CD4-positive, alpha-beta T cell treated with Interleukin-12 subunit alpha and Interleukin-12 subunit beta, for 1 hour (primary cell): Measurements from ENCODE around the gene SYCP2.

Experiments
- DNase-seq: peaks from one replicate; pipeline ENCODE4 v3.0.0-alpha.2; 2020

Gene SYCP2

DNA sequence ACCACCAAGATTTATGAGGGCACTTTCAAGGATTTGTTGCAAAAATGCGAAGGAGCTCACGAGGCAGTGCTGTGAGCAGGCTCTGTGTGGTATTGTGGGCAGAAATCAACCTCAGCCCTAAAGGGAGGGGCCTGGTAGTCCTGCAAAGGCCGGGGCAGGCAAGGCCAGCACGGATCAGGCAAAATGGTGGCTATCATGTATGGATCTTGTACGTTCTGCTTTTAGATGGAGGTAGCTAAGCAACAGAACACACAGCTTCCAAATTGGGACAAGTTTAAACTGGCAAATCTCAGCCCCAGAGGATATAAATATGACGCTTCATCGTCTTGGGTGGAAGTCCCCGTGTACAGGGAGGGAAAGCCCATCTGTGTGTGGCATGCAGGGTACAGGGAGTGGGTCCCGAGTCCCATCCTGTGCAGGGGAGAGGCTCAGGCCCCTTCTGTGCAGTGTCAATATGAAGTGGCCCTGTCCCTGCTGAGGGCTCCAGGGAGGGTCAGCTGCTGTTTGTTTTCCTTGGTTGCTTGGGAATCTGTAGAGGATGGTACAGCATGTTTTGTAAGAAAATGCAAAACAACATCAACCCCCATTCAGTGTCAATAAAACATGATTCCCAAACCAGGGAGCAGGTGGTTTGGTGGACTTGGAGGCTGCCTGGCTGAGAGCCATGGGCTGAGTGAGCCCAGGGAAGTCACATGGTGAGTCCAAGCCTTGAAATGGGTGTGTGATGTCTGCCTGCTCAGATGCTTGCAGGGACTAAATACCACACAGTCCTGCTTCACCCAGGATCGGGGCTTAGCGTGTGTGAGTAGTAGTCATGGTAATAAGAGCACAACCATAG lies 113.0 kb downstream of the SYCP2 start:
- no peak for DNase-seq

- DNase-seq = no peak
These were observed 113.8 kb downstream of the SYCP2 start for GRCh38 chr20:59819496-59820203.

- no peak for DNase-seq
These were observed 114.5 kb downstream of the SYCP2 start for GRCh38 chr20:59818911-59819310.

DNA sequence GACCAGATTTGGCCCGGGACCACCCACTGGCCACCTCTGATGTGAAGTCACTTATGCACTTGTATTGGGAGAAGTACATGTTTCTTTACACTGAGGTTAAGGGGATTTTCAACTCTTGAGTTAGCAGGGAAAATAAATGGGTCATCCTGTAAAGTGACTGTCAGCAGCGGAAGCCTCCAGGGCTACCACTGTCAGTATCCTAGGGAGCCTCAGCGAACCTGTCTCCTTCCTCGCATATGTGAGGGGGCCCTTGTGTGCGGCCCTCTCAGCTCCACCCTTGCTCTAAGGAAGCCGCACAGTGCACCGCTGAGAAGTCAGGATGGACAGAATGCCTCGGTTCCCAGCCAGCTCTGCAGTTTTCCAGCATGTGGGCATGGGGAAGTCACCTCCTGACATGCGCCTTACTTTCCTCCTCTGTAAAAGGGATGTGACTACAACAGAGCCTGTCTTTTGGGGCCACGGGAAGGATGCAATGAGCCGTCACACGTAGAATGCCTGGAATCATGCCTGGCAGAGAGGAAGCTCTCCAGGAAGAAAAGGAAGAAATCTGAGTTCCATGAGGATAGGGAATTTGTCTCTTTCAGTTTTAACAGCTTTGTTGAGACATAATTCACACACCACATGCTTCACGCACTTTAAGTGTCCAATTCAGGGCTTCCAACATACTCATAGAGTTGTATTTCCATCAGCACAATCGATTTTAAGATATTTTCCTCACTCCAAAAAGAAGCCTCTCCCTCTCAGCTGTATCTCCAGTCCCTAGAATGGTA lies 115.4 kb downstream of the SYCP2 start:
- no peak for DNase-seq

- DNase-seq = no peak
These were observed 116.0 kb downstream of the SYCP2 start for GRCh38 chr20:59817406-59817805.

DNA sequence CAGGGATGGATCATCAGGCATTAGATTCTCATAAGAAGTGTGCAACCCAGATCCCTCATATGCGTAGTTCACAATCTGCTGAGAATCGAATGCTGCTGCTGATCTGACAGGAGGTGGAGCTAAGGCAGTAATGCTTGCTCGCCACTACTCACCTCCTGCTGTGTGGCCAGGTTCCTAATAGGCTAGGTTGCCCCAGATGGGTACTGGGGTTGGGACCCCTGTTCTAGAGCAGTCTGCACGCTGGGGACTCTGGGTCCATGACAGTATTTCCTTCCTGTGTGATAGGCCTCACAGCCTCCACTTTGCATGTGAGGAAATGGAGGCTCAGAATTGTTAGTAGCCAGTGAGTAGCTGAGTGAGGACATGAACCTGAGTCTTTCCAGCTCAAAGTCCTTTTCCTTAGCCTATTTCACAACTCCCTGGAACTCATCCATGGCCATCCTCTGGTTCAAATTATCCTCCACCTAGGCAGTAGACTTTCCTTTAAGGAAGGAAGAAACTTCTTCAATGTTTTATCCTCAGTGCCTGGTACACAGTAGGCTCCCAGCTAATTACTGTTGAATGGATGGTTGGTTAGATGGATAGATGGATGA lies 117.2 kb downstream of the SYCP2 start:
- no peak for DNase-seq

DNA sequence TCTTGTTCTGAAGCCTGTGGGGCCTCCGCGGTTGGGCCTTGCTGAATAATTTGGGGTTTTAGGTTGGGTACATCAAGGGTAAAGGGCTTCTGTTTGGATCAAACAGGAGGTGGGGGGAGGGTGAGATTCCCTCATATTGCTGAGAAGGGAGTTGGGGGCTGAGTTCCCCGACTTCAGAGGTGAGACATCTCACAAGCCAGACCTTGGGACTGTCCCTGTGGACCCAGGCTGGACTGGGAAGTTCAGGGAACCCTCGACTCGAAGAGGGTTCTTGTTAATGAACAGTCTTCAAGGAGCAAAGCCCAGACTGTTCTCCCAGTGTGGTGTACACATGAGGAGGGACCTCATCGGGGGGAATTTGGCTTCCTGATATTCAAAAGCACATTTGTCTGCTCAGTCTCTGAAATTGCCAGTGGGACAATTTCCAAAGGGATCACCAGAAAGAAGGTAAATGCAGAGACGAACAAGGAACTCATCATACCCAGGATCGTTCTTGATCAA lies 118.5 kb downstream of the SYCP2 start:
- DNase-seq = no peak

GRCh38 chr20:59813948-59814839 lies 119.2 kb downstream of the SYCP2 start:
- no peak for DNase-seq
